ENCODE results near the gene SH2D4B.
"Not testable (repeated sequence)": the region's sequence is repeated elsewhere in the genome, so short reads cannot be mapped to it uniquely, and the experiment has no call there.

SH2D4B gene

GRCh38 chr10:80542053-80542452, 4.4 kb downstream of the SH2D4B start:
- Mint-ChIP-seq H3K4me3 (no peak overlapping the region), H3K9me3 (peaks cover 16% of the 10 kb centered on the region)

GRCh38 chr10:80542652-80543318, 5.1 kb downstream of the SH2D4B start:
- H3K36me3 Mint-ChIP-seq (ENCODE audit: low read depth): peaks cover 5% of the 10 kb centered on the region
- no peak for TF ChIP-seq CTCF (IDR thresholded peaks at IDR 0.05)
- peaks cover 28% of the 10 kb centered on the region for H3K27me3 Mint-ChIP-seq (ENCODE audit: low read depth, poor library complexity)
- H3K27ac Mint-ChIP-seq: peak overlapping the region; percentile 19
- H3K4me1 Mint-ChIP-seq: peaks cover 37% of the 10 kb centered on the region
- H3K4me3 Mint-ChIP-seq: no peak overlapping the region
- DNase-seq: no peak
- H3K9me3 Mint-ChIP-seq: peaks cover 13% of the 10 kb centered on the region

More at GRCh38 chr10:80542053-80542452, 4.4 kb downstream of the SH2D4B start:
- Mint-ChIP-seq H3K36me3 (ENCODE audit: low read depth) (peaks cover 7% of the 10 kb centered on the region), H3K4me1 (peaks cover 38% of the 10 kb centered on the region), H3K27ac (no peak overlapping the region), H3K27me3 (ENCODE audit: low read depth, poor library complexity) (peaks cover 28% of the 10 kb centered on the region)
- TF ChIP-seq CTCF (IDR thresholded peaks at IDR 0.05): no peak
- no peak for DNase-seq

GRCh38 chr10:80543319-80543672, 5.6 kb downstream of the SH2D4B start:
- DNase-seq; H3K27ac Mint-ChIP-seq; H3K4me3 Mint-ChIP-seq; H3K36me3 Mint-ChIP-seq (ENCODE audit: low read depth): not testable (repeated sequence)
- Mint-ChIP-seq H3K27me3 (ENCODE audit: low read depth, poor library complexity) (peaks cover 28% of the 10 kb centered on the region), H3K4me1 (peaks cover 32% of the 10 kb centered on the region), H3K9me3 (peaks cover 13% of the 10 kb centered on the region)

GRCh38 chr10:80544316-80544953, 6.7 kb downstream of the SH2D4B start:
- Mint-ChIP-seq H3K4me1 (peaks cover 36% of the 10 kb centered on the region), H3K4me3 (no peak overlapping the region), H3K27me3 (ENCODE audit: low read depth, poor library complexity) (peaks cover 28% of the 10 kb centered on the region), H3K36me3 (ENCODE audit: low read depth) (peaks cover 5% of the 10 kb centered on the region), H3K9me3 (peaks cover 13% of the 10 kb centered on the region), H3K27ac (peak overlapping the region; percentile 46)
- DNase-seq: no peak
- no peak for TF ChIP-seq CTCF (IDR thresholded peaks at IDR 0.05)

GRCh38 chr10:80545258-80545881, 7.7 kb downstream of the SH2D4B start:
- Mint-ChIP-seq H3K4me1 (peaks cover 32% of the 10 kb centered on the region), H3K4me3 (no peak overlapping the region), H3K27ac (no peak overlapping the region), H3K9me3 (peaks cover 13% of the 10 kb centered on the region), H3K36me3 (ENCODE audit: low read depth) (peaks cover 5% of the 10 kb centered on the region), H3K27me3 (ENCODE audit: low read depth, poor library complexity) (peaks cover 25% of the 10 kb centered on the region)
- no peak for DNase-seq
- TF ChIP-seq CTCF (IDR thresholded peaks at IDR 0.05): no peak

GRCh38 chr10:80552151-80552646, 14.5 kb downstream of the SH2D4B start:
- peak; percentile 15 for DNase-seq
- peaks cover 29% of the 10 kb centered on the region for H3K4me1 Mint-ChIP-seq
- no peak overlapping the region for H3K4me3 Mint-ChIP-seq
- H3K36me3 Mint-ChIP-seq (ENCODE audit: low read depth): no peaks in the 10 kb centered on the region
- peak overlapping the region; percentile 89 for H3K27ac Mint-ChIP-seq
- peaks cover 12% of the 10 kb centered on the region for H3K27me3 Mint-ChIP-seq (ENCODE audit: low read depth, poor library complexity)
- no peaks in the 10 kb centered on the region for H3K9me3 Mint-ChIP-seq
- TF ChIP-seq CTCF (IDR thresholded peaks at IDR 0.05): no peak

Data from nephron progenitor cell (in vitro differentiated cells).